OCI-LY7 (cell line): Measurements from ENCODE around the gene GSS. TPM values are rescaled to one million over a fixed set of nuclear protein-coding genes. Genes with fewer than 3 reads are reported as not detected.

ENCODE experiments used
- BruUV-seq: library from RNA; stranded (reverse); fragments of 400-500 nt; replicated peaks from 2 replicates; lab custom pipeline; 2021; lab: Mats Ljungman, UMichigan
- CTCF ChIA-PET: fragments of 300-600 bp; sonication (Branson Sonifier 250); formaldehyde crosslinking; loops from one replicate; lab custom pipeline; 2022; ENCODE audit warnings: antibody characterized with exemption; ENCODE audit not compliant: unreplicated experiment; lab: Charles Lee
- POLR2A ChIA-PET: fragments of 300-600 bp; sonication (Branson Sonifier 250); formaldehyde crosslinking; loops from one replicate; lab custom pipeline; 2022; ENCODE audit warnings: antibody characterized with exemption; lab: Charles Lee
- DNase-seq: peaks from one replicate; pipeline ENCODE4 v3.0.0-alpha.2; 2015; ENCODE audit warnings: low spot score
- H2AFZ ChIP-seq: fragments of 200-600 bp; sonication (generic), shearing (Covaris generic); 2 replicates; pipeline ENCODE4 v1.6.1; 2014; ENCODE audit warnings: mild to moderate bottlenecking, antibody characterized with exemption, low read length, moderate library complexity
- H3K27ac ChIP-seq: fragments of 200-600 bp; sonication (generic); 2 replicates; pipeline ENCODE4 v1.5.1; 2014; ENCODE audit warnings: mixed run types, low read depth, mild to moderate bottlenecking, moderate library complexity, low read length, inconsistent platforms; ENCODE audit not compliant: poor library complexity, severe bottlenecking
- H3K36me3 ChIP-seq: fragments of 200-600 bp; sonication (generic); 2 replicates; pipeline ENCODE4 v1.6.1; 2014; ENCODE audit warnings: mild to moderate bottlenecking, antibody characterized with exemption, low read length, moderate library complexity, mixed read lengths; ENCODE audit not compliant: insufficient read depth
- H3K4me1 ChIP-seq: fragments of 200-600 bp; sonication (generic); 2 replicates; pipeline ENCODE4 v1.5.1; 2014; ENCODE audit warnings: mild to moderate bottlenecking, low read length; ENCODE audit not compliant: insufficient read depth, poor library complexity, severe bottlenecking
- H3K4me2 ChIP-seq: fragments of 200-600 bp; sonication (generic); 2 replicates; pipeline ENCODE4 v1.6.1; 2014; ENCODE audit warnings: mild to moderate bottlenecking, low read length
- H3K4me3 ChIP-seq: fragments of 200-600 bp; sonication (generic); 2 replicates; pipeline ENCODE4 v1.5.1; 2014; ENCODE audit warnings: mild to moderate bottlenecking, low read depth, low read length; ENCODE audit not compliant: poor library complexity, severe bottlenecking
- H3K79me2 ChIP-seq: fragments of 200-600 bp; sonication (generic); 2 replicates; pipeline ENCODE4 v1.6.1; 2016; ENCODE audit warnings: low read depth, mild to moderate bottlenecking, low read length, moderate library complexity, mixed read lengths; ENCODE audit not compliant: insufficient read depth
- H3K9me2 ChIP-seq: fragments of 200-600 bp; sonication (generic); 2 replicates; pipeline ENCODE4 v1.6.1; 2016; ENCODE audit warnings: mild to moderate bottlenecking, low read length, mixed read lengths; ENCODE audit not compliant: insufficient read depth
- H3K9me3 ChIP-seq: fragments of 200-600 bp; sonication (generic); 2 replicates; pipeline ENCODE4 v1.6.1; 2014; ENCODE audit warnings: mild to moderate bottlenecking, mixed run types, low read length, mixed read lengths
- H4K20me1 ChIP-seq: fragments of 200-600 bp; sonication (generic); 2 replicates; pipeline ENCODE4 v1.6.1; 2014; ENCODE audit warnings: mild to moderate bottlenecking, antibody characterized with exemption, low read length, moderate library complexity, mixed read lengths; ENCODE audit not compliant: insufficient read depth
- CTCF ChIP-seq: fragments of 200-600 bp; sonication (generic); conservative IDR thresholded peaks from 2 replicates; pipeline ENCODE4 v1.5.1; 2014; ENCODE audit warnings: mild to moderate bottlenecking, antibody characterized with exemption, low read length, moderate library complexity, mixed read lengths
- EZH2phosphoT487 ChIP-seq: fragments of 200-600 bp; sonication (generic); IDR thresholded peaks from 2 replicates; pipeline ENCODE4 v1.6.1; 2018; ENCODE audit warnings: low read depth, borderline replicate concordance, mild to moderate bottlenecking, mixed run types, antibody characterized with exemption, low read length, moderate library complexity, mixed read lengths
- intact Hi-C: fragments of 100-400 bp; cut with micrococcal nuclease; formaldehyde crosslinking; loops from one replicate; pipeline ENCODE4 v1.10.0; 2022; ENCODE audit not compliant: unreplicated experiment
- total RNA-seq, 2 experiments: library from RNA; depleted of rRNA in 1 of 2; stranded (reverse); fragments of >200 nt in 1 of 2; shearing (Covaris generic) in 1 of 2; gene quantifications; 2 replicates each; pipeline ENCODE4 v1.2.3, GENCODE V29; 2014 to 2022

Gene GSS
- total RNA-seq, 2 experiments from 2014 or later = 78.7 to 91.4 TPM

GRCh38 chr20:34979366-34980153 lies 24.0 kb upstream of the GSS start:
- Histone ChIP-seq H3K9me2 (no peaks in the 10 kb centered on the region), H3K36me3 (no peaks in the 10 kb centered on the region), H2AFZ (no peak overlapping the region), H3K27ac (no peak overlapping the region), H3K79me2 (no peaks in the 10 kb centered on the region), H3K9me3 (no peaks in the 10 kb centered on the region), H3K4me1 (peaks cover 18% of the 10 kb centered on the region), H3K4me3 (no peak overlapping the region), H4K20me1 (no peaks in the 10 kb centered on the region), H3K4me2 (no peak overlapping the region)
- TF ChIP-seq CTCF (no peak), EZH2phosphoT487 (no peak)
- no peak for DNase-seq
- ChIA-PET CTCF (no interaction called here), POLR2A (no interaction called here)
- intact Hi-C loops = no loop called here
- no TSS peak for BruUV-seq

- no peaks in the 10 kb centered on the region for H3K36me3 ChIP-seq
- H3K4me2 ChIP-seq = no peak overlapping the region
- H3K4me3 ChIP-seq = no peak overlapping the region
- DNase-seq = no peak
- ChIA-PET CTCF (no interaction called here), POLR2A (no interaction called here)
- no peaks in the 10 kb centered on the region for H4K20me1 ChIP-seq
- BruUV-seq = no TSS peak
- no peak overlapping the region for H3K27ac ChIP-seq
- no peak for TF ChIP-seq CTCF
- TF ChIP-seq EZH2phosphoT487 = no peak
- no peaks in the 10 kb centered on the region for H3K9me3 ChIP-seq
- peaks cover 18% of the 10 kb centered on the region for H3K4me1 ChIP-seq
- H2AFZ ChIP-seq = no peak overlapping the region
- H3K9me2 ChIP-seq = no peaks in the 10 kb centered on the region
- H3K79me2 ChIP-seq = no peaks in the 10 kb centered on the region
- intact Hi-C loops = no loop called here
These were observed 22.6 kb upstream of the GSS start for GRCh38 chr20:34978092-34978744.
